Panc1 (cell line): ENCODE measurements around the gene ADGRD1. TPM values are rescaled to one million over a fixed set of nuclear protein-coding genes. Genes with fewer than 3 reads are reported as not detected.

Experiments used
- ATAC-seq: fragments of 200-7000 bp; cut with Tn5 transposase; 2 replicates; pipeline ENCODE4 v1.9.1; 2020; ENCODE audit warnings: mild to moderate bottlenecking, moderate library complexity
- BruUV-seq: library from RNA; stranded (reverse); fragments of 400-500 nt; replicated peaks from 2 replicates; lab custom pipeline; 2021; lab: Mats Ljungman, UMichigan
- CTCF ChIA-PET: fragments of 300-600 bp; sonication (Branson Sonifier 250); formaldehyde crosslinking; loops from one replicate; lab custom pipeline; 2022; ENCODE audit warnings: antibody characterized with exemption; lab: Charles Lee
- POLR2A ChIA-PET: fragments of 300-600 bp; sonication (Branson Sonifier 250); formaldehyde crosslinking; loops from one replicate; lab custom pipeline; 2022; ENCODE audit warnings: antibody characterized with exemption; lab: Charles Lee
- DNase-seq: peaks from one replicate; pipeline ENCODE4 v3.0.0-alpha.2; 2010; ENCODE audit warnings: low read depth, low spot score
- H3K27ac ChIP-seq: 2 replicates; pipeline ENCODE4 v1.5.1; 2011; ENCODE audit warnings: mild to moderate bottlenecking, low read length, inconsistent platforms
- H3K27me3 ChIP-seq: fragments of 200-500 bp; sonication (Bioruptor generic); 2 replicates; pipeline ENCODE4 v1.6.0; 2014; ENCODE audit warnings: low read length, inconsistent platforms; ENCODE audit not compliant: control insufficient read depth, insufficient read depth
- H3K36me3 ChIP-seq: fragments of 200-500 bp; sonication (Bioruptor generic); 2 replicates; pipeline ENCODE4 v1.5.1; 2014; ENCODE audit warnings: inconsistent platforms, mild to moderate bottlenecking, low read length, moderate library complexity; ENCODE audit not compliant: control insufficient read depth, insufficient read depth
- H3K4me1 ChIP-seq: 2 replicates; pipeline ENCODE4 v1.5.1; 2011; ENCODE audit warnings: inconsistent platforms, mild to moderate bottlenecking, low read length, moderate library complexity; ENCODE audit not compliant: control insufficient read depth, insufficient read depth
- H3K4me3 ChIP-seq, 2 experiments: 2 replicates each; pipeline ENCODE4 v1.5.1; 2011 to 2012; ENCODE audit warnings: low read depth in 2 of 2, low read length in 2 of 2, mild to moderate bottlenecking in 2 of 2, inconsistent platforms in 1 of 2, moderate library complexity in 1 of 2
- H3K9me3 ChIP-seq: fragments of 200-500 bp; sonication (Bioruptor generic); 2 replicates; pipeline ENCODE4 v1.5.1; 2014; ENCODE audit warnings: low read depth, mild to moderate bottlenecking, inconsistent platforms, low read length, moderate library complexity; ENCODE audit not compliant: control insufficient read depth, insufficient read depth
- POLR2AphosphoS5 ChIP-seq: IDR thresholded peaks from 2 replicates; pipeline ENCODE4 v1.6.1; 2012; ENCODE audit warnings: mild to moderate bottlenecking, low read depth, low read length, moderate library complexity
- SIN3A ChIP-seq: IDR thresholded peaks from 2 replicates; pipeline ENCODE4 v1.6.1; 2012; ENCODE audit warnings: low read depth, mild to moderate bottlenecking, low read length, moderate library complexity, borderline replicate concordance; ENCODE audit not compliant: insufficient read depth
- TCF7L2 ChIP-seq: IDR thresholded peaks from 2 replicates; pipeline ENCODE4 v1.6.1; 2011; ENCODE audit warnings: mild to moderate bottlenecking, low read depth, low read length, inconsistent platforms
- in situ Hi-C: cut with HindIII; loops from 2 replicates; pipeline ENCODE4 v1.10.0; 2016; ENCODE audit warnings: low sequenced_read_pairs, low pct_unique_long_range_greater_than_20kb
- intact Hi-C: fragments of 100-400 bp; cut with micrococcal nuclease; formaldehyde crosslinking; loops from one replicate; pipeline ENCODE4 v1.10.0; 2022; ENCODE audit not compliant: unreplicated experiment
- total RNA-seq: library from RNA; stranded (reverse); gene quantifications from one replicate; pipeline ENCODE4 v1.2.1, GENCODE V29; 2021; ENCODE audit not compliant: unreplicated experiment
- TF ChIP-seq, protein P1 (sequence below), 2 experiments: IDR thresholded peaks; 2 replicates each; pipeline ENCODE4 v1.6.1; 2011 to 2012; ENCODE audit warnings: low read depth in 2 of 2, control low read depth in 1 of 2, low read length in 1 of 2, mild to moderate bottlenecking in 1 of 2, moderate library complexity in 1 of 2; ENCODE audit not compliant: insufficient read depth in 1 of 2
- TF ChIP-seq, protein P2 (sequence below): fragments of 450-650 bp; IDR thresholded peaks from 2 replicates; pipeline ENCODE4 v1.5.1; 2017; ENCODE audit warnings: mild to moderate bottlenecking

ADGRD1 gene
- total RNA-seq, 1 experiment from 2014 or later: 0.21 TPM

DNA sequence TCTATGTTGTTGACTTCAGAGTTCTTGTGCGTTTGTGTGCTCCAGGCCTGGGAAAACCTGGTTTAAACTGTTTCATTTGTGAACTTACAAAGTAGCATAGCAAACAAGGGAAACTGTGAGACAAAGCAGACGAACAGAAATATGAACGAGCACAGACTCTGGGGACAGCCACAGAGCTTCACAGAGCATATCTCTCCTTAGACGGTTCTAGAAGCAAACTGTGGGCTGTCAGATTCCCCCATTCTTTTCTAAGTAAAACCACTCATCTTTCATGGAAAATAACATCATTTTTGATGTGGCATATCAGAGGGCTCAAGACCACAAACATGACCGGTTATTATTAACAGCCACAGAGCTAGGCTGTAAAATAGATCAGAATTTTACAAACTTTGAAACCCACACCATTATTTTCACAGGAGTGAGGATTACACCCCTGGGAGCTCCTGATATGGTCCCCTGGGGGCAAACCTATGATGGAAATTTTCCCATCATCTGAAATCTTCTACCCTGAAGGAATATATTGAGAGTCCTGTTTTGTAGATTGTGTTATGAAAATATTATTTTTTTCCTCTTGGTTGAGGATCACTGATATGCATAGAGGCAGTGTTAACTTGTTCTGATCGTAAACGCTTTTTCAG lies 102.0 kb downstream of the ADGRD1 start:
- no TSS peak for BruUV-seq
- Histone ChIP-seq H3K27me3 (peaks cover 21% of the 10 kb centered on the region; the same call in 1 of the 2 replicates), H3K36me3 (no peaks in the 10 kb centered on the region), H3K4me1 (no peaks in the 10 kb centered on the region), H3K4me3 (no peak overlapping the region), H3K27ac (no peak overlapping the region), H3K9me3 (no peaks in the 10 kb centered on the region)
- in situ Hi-C loops: no loop called here
- ATAC-seq: no peak
- POLR2A ChIA-PET: no interaction called here
- CTCF ChIA-PET: no interaction called here
- TF ChIP-seq TCF7L2: no peak
- TF ChIP-seq SIN3A: no peak
- TF ChIP-seq, protein P1, sequence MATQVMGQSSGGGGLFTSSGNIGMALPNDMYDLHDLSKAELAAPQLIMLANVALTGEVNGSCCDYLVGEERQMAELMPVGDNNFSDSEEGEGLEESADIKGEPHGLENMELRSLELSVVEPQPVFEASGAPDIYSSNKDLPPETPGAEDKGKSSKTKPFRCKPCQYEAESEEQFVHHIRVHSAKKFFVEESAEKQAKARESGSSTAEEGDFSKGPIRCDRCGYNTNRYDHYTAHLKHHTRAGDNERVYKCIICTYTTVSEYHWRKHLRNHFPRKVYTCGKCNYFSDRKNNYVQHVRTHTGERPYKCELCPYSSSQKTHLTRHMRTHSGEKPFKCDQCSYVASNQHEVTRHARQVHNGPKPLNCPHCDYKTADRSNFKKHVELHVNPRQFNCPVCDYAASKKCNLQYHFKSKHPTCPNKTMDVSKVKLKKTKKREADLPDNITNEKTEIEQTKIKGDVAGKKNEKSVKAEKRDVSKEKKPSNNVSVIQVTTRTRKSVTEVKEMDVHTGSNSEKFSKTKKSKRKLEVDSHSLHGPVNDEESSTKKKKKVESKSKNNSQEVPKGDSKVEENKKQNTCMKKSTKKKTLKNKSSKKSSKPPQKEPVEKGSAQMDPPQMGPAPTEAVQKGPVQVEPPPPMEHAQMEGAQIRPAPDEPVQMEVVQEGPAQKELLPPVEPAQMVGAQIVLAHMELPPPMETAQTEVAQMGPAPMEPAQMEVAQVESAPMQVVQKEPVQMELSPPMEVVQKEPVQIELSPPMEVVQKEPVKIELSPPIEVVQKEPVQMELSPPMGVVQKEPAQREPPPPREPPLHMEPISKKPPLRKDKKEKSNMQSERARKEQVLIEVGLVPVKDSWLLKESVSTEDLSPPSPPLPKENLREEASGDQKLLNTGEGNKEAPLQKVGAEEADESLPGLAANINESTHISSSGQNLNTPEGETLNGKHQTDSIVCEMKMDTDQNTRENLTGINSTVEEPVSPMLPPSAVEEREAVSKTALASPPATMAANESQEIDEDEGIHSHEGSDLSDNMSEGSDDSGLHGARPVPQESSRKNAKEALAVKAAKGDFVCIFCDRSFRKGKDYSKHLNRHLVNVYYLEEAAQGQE (IDR thresholded peaks at IDR 0.05; ENCODE audit: insufficient read depth in 1 of 2, low read depth in 2 of 2, low read length in 1 of 2): no peak
- no peak for TF ChIP-seq POLR2AphosphoS5
- TF ChIP-seq, protein P2, sequence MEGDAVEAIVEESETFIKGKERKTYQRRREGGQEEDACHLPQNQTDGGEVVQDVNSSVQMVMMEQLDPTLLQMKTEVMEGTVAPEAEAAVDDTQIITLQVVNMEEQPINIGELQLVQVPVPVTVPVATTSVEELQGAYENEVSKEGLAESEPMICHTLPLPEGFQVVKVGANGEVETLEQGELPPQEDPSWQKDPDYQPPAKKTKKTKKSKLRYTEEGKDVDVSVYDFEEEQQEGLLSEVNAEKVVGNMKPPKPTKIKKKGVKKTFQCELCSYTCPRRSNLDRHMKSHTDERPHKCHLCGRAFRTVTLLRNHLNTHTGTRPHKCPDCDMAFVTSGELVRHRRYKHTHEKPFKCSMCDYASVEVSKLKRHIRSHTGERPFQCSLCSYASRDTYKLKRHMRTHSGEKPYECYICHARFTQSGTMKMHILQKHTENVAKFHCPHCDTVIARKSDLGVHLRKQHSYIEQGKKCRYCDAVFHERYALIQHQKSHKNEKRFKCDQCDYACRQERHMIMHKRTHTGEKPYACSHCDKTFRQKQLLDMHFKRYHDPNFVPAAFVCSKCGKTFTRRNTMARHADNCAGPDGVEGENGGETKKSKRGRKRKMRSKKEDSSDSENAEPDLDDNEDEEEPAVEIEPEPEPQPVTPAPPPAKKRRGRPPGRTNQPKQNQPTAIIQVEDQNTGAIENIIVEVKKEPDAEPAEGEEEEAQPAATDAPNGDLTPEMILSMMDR: no peak
- DNase-seq: no peak
- intact Hi-C loops: no loop called here

DNA sequence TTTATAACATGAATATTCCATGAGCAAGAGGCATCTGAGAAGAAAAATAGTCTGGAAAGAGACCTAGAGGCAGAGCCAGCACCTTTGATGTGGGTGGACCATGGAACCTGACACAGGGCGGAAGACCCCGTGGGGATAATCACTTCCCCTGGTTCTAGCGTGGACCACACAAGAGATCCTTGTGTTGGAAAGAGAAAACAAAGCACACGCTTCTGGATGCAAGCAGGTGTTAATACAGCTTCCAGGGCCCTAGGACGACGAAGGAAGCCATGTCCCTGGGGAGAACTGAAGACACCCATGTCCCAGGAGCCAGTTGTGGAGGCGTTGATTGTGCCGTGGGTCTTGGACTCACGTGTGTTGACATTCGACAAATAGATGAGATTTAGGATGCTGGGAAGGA lies 102.9 kb downstream of the ADGRD1 start:
- in situ Hi-C loops: no loop called here
- no TSS peak for BruUV-seq
- H3K4me3 ChIP-seq: no peak overlapping the region
- H3K27ac ChIP-seq: no peak overlapping the region
- CTCF ChIA-PET: no interaction called here
- POLR2A ChIA-PET: no interaction called here
- TF ChIP-seq, protein P1 (IDR thresholded peaks at IDR 0.05; ENCODE audit: insufficient read depth in 1 of 2, low read depth in 2 of 2, low read length in 1 of 2): no peak
- no peak for TF ChIP-seq POLR2AphosphoS5
- TF ChIP-seq TCF7L2: no peak
- TF ChIP-seq, protein P2: no peak
- TF ChIP-seq SIN3A: no peak
- DNase-seq (no peak), ATAC-seq (no peak)
- H3K27me3 ChIP-seq: peaks cover 21% of the 10 kb centered on the region; the same call in 1 of the 2 replicates
- H3K36me3 ChIP-seq: no peaks in the 10 kb centered on the region
- no peaks in the 10 kb centered on the region for H3K4me1 ChIP-seq
- intact Hi-C loops: no loop called here
- no peaks in the 10 kb centered on the region for H3K9me3 ChIP-seq
